Thymus (tissue), 11 donors: ENCODE measurements around the gene SPTBN5. TPM values are rescaled to one million over a fixed set of nuclear protein-coding genes. Genes with fewer than 3 reads are reported as not detected.

ENCODE experiments used
- DNase-seq, 9 donors: peaks; one replicate each; pipeline ENCODE4 v3.0.0-alpha.2; 2013; ENCODE audit warnings: low spot score in 9 of 9, low read depth in 6 of 9, missing footprints in 1 of 9
- H3K27ac ChIP-seq, 2 donors: one replicate each; pipeline ENCODE4 v1.5.1; 2013; ENCODE audit warnings: control low read depth in 1 of 2, low read depth in 1 of 2, low read length in 1 of 2, mild to moderate bottlenecking in 1 of 2, moderate library complexity in 1 of 2
- H3K27me3 ChIP-seq, 2 donors: one replicate each; pipeline ENCODE4 v1.5.1; 2013; ENCODE audit warnings: low read length in 1 of 2; ENCODE audit not compliant: control insufficient read depth in 2 of 2, insufficient read depth in 1 of 2
- H3K36me3 ChIP-seq, 2 donors: one replicate each; pipeline ENCODE4 v1.5.1; 2013; ENCODE audit warnings: low read length in 1 of 2, mild to moderate bottlenecking in 1 of 2, moderate library complexity in 1 of 2; ENCODE audit not compliant: control insufficient read depth in 2 of 2, insufficient read depth in 2 of 2
- H3K4me1 ChIP-seq, 2 donors: one replicate each; pipeline ENCODE4 v1.5.1; 2013; ENCODE audit warnings: low read length in 2 of 2; ENCODE audit not compliant: control insufficient read depth in 2 of 2, insufficient read depth in 2 of 2
- H3K4me3 ChIP-seq, 2 donors: one replicate each; pipeline ENCODE4 v1.5.1; 2013; ENCODE audit warnings: low read length in 2 of 2, control low read depth in 1 of 2, mild to moderate bottlenecking in 1 of 2
- H3K9me3 ChIP-seq, 2 donors: one replicate each; pipeline ENCODE4 v1.5.1; 2013; ENCODE audit warnings: low read length in 1 of 2, mild to moderate bottlenecking in 1 of 2; ENCODE audit not compliant: control insufficient read depth in 2 of 2, insufficient read depth in 1 of 2
- WGBS: extraction: QIAGEN DNeasy Blood & Tissue Kit; methylation state at CpG from one replicate; pipeline ENCODE4 v1.1.7; 2013; 5-methylcytosine and 5-hydroxymethylcytosine counted together
- polyA plus RNA-seq: library from polyadenylated mRNA; stranded (reverse); fragments of 200-250 nt; gene quantifications from one replicate; pipeline ENCODE4 v1.2.3, GENCODE V29; 2013
- total RNA-seq: library from RNA; stranded (reverse); fragments of 120-200 nt; gene quantifications from one replicate; pipeline ENCODE4 v1.2.4, GENCODE V29; 2013
- donor health status: healthy.

Gene SPTBN5
- total and polyA plus RNA-seq, 2 donors, result 0.57 to 1.6 TPM

DNA sequence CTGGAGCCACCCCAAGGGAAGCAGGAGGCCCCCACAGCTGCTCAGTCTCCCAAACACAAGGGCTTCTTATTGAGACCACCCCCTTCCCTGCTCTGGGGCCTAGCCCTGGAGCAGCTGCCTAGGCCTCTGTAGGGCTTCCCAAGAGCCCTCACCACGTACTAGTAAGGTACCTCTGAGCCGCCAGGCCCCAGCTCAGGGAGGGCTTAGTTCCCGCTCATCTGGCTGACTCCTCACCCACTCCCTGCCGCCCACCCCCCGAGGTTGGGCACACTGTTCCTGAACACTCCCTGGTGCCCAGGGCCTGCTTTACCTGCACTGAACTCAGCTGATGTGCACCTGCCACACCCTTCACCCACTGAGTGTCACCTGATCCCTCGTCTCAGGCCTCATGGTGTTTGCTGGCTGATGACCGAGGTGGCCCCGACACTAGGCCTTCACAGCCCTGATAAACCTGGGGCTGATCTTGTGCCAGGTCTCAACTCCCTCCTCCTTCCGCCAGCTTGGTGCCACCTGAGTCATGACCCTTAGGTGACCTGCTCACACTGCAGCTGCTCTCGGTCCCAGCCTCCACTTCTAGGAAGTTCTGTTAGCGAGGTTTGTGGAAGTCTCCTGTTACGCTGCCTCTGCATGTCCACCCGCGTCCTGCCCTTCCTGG, 18.0 kb upstream of the SPTBN5 start:
- Histone ChIP-seq H3K36me3 (peaks cover 0 to 6% of the 10 kb centered on the region in 2 donors), H3K27ac (peak overlapping the region in 1 of 2 donors; percentile 20), H3K27me3 (no peaks in the 10 kb centered on the region), H3K4me3 (no peak overlapping the region), H3K4me1 (peaks cover 0 to 8% of the 10 kb centered on the region in 2 donors), H3K9me3 (peaks cover 0 to 3% of the 10 kb centered on the region in 2 donors)
- WGBS, result 93% methylated on average over 14 of the region's 14 CpGs
- no peak for DNase-seq

DNA sequence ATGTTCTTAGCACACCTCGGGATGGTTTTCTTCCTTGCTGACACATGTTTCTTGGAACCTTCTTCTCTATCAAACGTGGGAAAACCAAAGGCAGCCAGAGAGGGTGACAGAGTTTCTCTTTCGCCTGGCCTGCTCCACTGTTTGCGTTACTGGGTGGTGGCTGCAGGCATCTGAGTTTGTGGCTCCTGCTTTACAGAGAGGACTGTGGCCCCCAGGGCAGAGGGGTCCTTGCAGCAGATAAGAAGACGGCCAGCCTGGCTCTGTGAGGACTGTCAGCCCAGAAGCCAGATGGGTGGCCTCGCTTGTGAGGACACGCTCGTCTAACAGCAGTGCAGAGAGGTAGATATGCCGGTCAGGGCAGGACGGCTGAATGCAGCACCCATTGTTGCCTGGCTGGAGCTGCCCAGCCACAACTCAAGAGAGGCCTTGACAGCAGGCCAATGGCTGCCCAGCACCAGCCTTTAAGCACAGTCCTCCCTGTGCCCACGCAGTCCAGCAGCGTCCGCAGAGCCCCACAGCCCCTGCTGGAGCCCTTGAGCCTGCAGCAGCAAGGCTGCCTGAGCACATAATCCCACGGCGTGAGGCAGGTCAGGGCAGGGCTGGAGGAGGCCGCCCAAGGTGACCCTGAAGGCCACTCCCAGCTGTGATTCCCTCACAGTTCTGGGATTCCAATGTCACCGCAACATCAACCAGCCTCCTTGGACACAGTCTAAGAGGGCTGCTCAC, 15.0 kb upstream of the SPTBN5 start:
- peaks cover 0 to 13% of the 10 kb centered on the region in 2 donors for H3K9me3 ChIP-seq
- H3K4me1 ChIP-seq, result no peaks in the 10 kb centered on the region
- no peak overlapping the region for H3K27ac ChIP-seq
- WGBS, result 96% methylated on average over 17 of the region's 17 CpGs
- DNase-seq, result no peak
- no peaks in the 10 kb centered on the region for H3K27me3 ChIP-seq
- H3K36me3 ChIP-seq, result peaks cover 0 to 7% of the 10 kb centered on the region in 2 donors
- no peak overlapping the region for H3K4me3 ChIP-seq

DNA sequence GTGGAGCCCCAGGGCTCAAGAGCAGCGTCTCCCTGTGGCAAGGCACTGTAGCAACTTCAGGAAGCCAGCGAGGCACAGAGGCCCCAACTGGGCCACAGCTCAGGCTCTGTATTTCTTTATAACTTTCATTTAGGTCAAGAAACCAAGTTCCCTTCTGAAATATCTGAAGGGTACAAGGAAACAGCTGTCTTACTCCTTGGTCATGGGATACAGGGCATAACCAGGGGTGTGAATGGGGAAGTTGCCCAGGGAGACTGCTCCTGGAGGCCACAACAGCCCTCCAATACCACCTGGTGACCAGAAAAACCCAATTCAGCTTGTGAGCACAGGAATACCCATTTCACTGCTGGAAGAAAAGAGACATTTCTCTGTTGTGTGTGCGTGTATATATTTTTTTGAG, 13.3 kb upstream of the SPTBN5 start:
- Histone ChIP-seq H3K36me3 (peaks cover 0 to 7% of the 10 kb centered on the region in 2 donors), H3K4me3 (no peak overlapping the region), H3K27ac (no peak overlapping the region), H3K4me1 (no peaks in the 10 kb centered on the region), H3K9me3 (peaks cover 0 to 13% of the 10 kb centered on the region in 2 donors), H3K27me3 (no peaks in the 10 kb centered on the region)
- 79% methylated on average over 3 of the region's 3 CpGs for WGBS
- no peak for DNase-seq

DNA sequence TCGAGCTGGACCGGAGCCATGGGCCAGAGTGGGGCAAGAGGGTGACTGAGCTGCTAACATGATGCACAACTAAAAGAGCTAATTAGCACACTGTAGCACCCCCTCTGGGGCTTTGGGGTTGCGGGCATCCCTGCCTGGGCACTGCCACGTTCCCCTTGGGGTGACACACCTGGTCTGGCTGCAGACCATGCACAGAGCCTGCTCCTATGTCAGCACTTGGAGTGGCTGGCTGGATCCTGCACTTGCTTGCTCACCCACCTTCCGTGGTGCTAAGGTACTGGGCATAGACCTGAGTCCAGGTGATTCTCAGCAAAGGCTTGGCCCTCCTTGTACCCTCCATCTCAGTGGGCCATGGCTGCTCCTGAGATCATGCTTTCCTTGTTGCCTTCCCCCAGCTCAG, 12.8 kb upstream of the SPTBN5 start:
- 93% methylated on average over 5 of the region's 5 CpGs for WGBS
- Histone ChIP-seq H3K9me3 (peaks cover 0 to 13% of the 10 kb centered on the region in 2 donors), H3K27ac (no peak overlapping the region), H3K4me3 (no peak overlapping the region), H3K4me1 (no peaks in the 10 kb centered on the region), H3K36me3 (peaks cover 0 to 7% of the 10 kb centered on the region in 2 donors), H3K27me3 (no peaks in the 10 kb centered on the region)
- no peak for DNase-seq

DNA sequence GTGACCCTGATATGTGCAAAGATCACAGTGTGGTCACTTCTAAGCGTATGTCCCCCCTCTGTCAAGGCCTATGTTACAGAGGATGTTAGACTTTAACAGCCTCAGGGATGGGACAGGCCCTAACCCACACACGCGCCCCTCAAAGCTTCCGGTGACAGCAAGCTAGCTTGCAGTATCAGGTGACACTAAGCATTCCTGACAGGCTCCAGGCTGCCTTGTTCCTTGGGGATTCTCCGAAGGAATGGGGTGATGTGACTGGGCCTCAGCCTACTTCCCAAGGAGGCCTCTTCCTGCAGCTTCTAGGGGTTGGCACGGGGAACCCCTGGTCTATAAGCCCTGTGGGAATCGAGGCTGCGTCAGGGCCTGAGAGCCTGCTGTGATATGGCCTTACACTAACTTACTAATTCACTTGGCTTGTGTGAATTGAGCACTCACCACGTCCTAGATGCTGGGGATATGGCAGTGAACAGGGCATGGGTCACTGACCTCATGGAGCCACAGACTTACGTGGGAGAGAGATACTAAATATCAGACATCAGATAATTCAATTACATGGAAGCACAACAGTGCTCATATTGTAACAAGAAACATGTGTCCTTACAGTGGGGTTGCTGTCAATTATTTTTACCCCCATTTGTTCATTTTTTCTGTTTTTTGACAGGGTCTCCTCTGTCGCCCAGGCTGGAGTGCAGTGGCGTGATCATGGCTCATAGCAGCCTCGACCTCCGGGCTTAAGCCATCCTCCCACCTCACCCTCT, 11.4 kb upstream of the SPTBN5 start:
- Histone ChIP-seq H3K36me3 (peaks cover 0 to 7% of the 10 kb centered on the region in 2 donors), H3K4me3 (no peak overlapping the region), H3K4me1 (no peaks in the 10 kb centered on the region), H3K27ac (no peak overlapping the region), H3K9me3 (peaks cover 0 to 13% of the 10 kb centered on the region in 2 donors), H3K27me3 (no peaks in the 10 kb centered on the region)
- no peak for DNase-seq
- 95% methylated on average over 14 of the region's 14 CpGs for WGBS

DNA sequence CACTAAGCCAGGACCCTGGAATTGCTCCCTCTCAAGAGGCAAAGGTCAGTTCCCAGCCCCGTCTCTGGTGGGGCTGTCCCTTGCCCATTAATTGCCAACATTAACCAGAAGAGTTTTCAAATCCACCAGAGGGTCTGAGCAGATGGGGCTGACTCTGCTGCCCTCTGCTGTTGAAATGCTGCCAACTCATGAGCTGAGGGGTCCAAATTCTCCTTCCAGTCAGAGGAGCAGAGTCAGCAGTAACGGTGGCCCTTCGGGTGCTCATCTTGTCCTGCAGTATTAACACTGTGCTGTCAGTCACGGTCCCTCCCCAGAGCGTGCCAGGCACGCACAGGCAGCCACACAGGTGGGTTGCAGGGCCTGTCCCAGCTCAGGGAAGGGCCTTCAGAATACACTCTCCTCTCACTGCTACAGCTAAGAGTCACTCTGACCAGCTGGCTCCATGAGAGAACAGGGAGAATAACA, 10.7 kb upstream of the SPTBN5 start:
- peaks cover 0 to 13% of the 10 kb centered on the region in 2 donors for H3K9me3 ChIP-seq
- H3K27ac ChIP-seq, result no peak overlapping the region
- DNase-seq, result peak in 8 of 9 donors; percentile 34 to 80 (median 56)

DNA sequence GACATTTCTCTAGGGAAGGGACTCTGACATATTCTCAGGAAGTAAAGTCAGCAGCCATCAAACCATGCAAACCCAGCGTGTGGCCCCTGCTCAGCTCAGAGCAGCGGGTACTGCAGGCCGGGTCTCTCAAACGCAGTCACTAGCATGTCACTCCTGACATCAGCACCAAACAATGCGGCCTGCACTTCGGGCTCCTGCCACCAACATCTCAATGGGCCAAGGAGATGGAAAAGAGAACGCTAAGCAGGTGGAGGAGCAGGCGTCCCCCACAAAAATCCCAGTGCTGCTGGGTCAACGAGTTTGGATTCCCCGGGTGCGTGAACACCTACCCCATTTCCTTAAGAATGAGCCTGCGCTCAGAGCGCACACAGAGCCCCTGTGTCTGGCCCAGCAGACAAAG, 9.9 kb upstream of the SPTBN5 start:
- H3K4me3 ChIP-seq, result no peak overlapping the region
- 98% methylated on average over 13 of the region's 13 CpGs for WGBS
- H3K9me3 ChIP-seq, result peaks cover 0 to 13% of the 10 kb centered on the region in 2 donors
- DNase-seq, result no peak
- H3K36me3 ChIP-seq, result peaks cover 0 to 7% of the 10 kb centered on the region in 2 donors
- no peaks in the 10 kb centered on the region for H3K27me3 ChIP-seq
- no peaks in the 10 kb centered on the region for H3K4me1 ChIP-seq
- H3K27ac ChIP-seq, result no peak overlapping the region

More for the DNA sequence above, 10.7 kb upstream of the SPTBN5 start:
- no peaks in the 10 kb centered on the region for H3K4me1 ChIP-seq
- WGBS, result 33% methylated on average over 6 of the region's 6 CpGs
- H3K27me3 ChIP-seq, result no peaks in the 10 kb centered on the region
- peaks cover 0 to 7% of the 10 kb centered on the region in 2 donors for H3K36me3 ChIP-seq
- no peak overlapping the region for H3K4me3 ChIP-seq

DNA sequence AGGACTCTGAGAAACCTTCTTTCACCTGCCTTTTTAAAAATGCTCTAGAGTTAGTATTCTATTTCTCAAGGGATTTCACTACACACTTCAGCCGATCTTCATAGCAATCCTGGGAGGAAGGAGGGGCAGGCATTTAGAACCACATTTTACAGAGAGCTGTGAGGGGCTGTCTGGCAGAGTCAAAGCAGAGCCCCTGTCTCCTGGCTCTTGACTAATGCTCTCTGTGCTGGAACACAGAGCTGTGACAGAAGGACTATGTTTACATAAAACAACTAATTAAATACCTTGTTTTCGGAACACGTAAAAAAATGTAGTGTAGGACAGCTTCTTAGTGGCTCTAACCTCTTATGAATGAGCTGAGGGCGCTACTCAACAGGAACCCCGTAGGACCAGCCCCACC, 7.6 kb upstream of the SPTBN5 start:
- H3K4me1 ChIP-seq, result peaks cover 0 to 5% of the 10 kb centered on the region in 2 donors
- DNase-seq, result no peak
- H3K9me3 ChIP-seq, result peaks cover 0 to 7% of the 10 kb centered on the region in 2 donors
- H3K27ac ChIP-seq, result no peak overlapping the region
- H3K27me3 ChIP-seq, result no peaks in the 10 kb centered on the region
- 95% methylated on average over 5 of the region's 5 CpGs for WGBS
- H3K36me3 ChIP-seq, result no peaks in the 10 kb centered on the region
- H3K4me3 ChIP-seq, result no peak overlapping the region
